Glomerular visceral epithelial cell (primary cell): Measurements from ENCODE around the gene LRRC14B.
"Not testable (repeated sequence)": the region's sequence is repeated elsewhere in the genome, so short reads cannot be mapped to it uniquely, and the experiment has no call there.

Experiments used
- DNase-seq: peaks from one replicate; pipeline ENCODE4 v3.0.0-alpha.2; 2016; ENCODE audit errors: extremely low spot score

LRRC14B gene

GRCh38 chr5:160173-160510 is 31.2 kb upstream of the LRRC14B start:
- DNase-seq: peak; percentile 77

- DNase-seq: no peak
These were observed 30.1 kb upstream of the LRRC14B start for GRCh38 chr5:160921-161802.

- no peak for DNase-seq
These were observed 29.5 kb upstream of the LRRC14B start for GRCh38 chr5:161803-162110.

- no peak for DNase-seq
These were observed 29.1 kb upstream of the LRRC14B start for GRCh38 chr5:162190-162564.

- no peak for DNase-seq
These were observed 28.5 kb upstream of the LRRC14B start for GRCh38 chr5:162565-163337.

- DNase-seq: no peak
These were observed 28.0 kb upstream of the LRRC14B start for GRCh38 chr5:163338-163620.

GRCh38 chr5:163841-164240 is 27.5 kb upstream of the LRRC14B start:
- no peak for DNase-seq

GRCh38 chr5:164244-164643 is 27.1 kb upstream of the LRRC14B start:
- no peak for DNase-seq

- not testable (repeated sequence) for DNase-seq
These were observed 26.5 kb upstream of the LRRC14B start for GRCh38 chr5:164783-165182.

- no peak for DNase-seq
These were observed 24.6 kb upstream of the LRRC14B start for GRCh38 chr5:166441-167372.

GRCh38 chr5:167511-167910 is 23.8 kb upstream of the LRRC14B start:
- no peak for DNase-seq

- peak; percentile 98 for DNase-seq
These were observed 23.2 kb upstream of the LRRC14B start for GRCh38 chr5:167982-168660.

GRCh38 chr5:169071-169727 is 22.1 kb upstream of the LRRC14B start:
- DNase-seq: peak; percentile 24

GRCh38 chr5:169728-170094 is 21.6 kb upstream of the LRRC14B start:
- DNase-seq: no peak

GRCh38 chr5:170971-171800 is 20.1 kb upstream of the LRRC14B start:
- no peak for DNase-seq

GRCh38 chr5:171801-172331 is 19.4 kb upstream of the LRRC14B start:
- DNase-seq: no peak

GRCh38 chr5:172421-172820 is 18.9 kb upstream of the LRRC14B start:
- no peak for DNase-seq

GRCh38 chr5:172841-173251 is 18.4 kb upstream of the LRRC14B start:
- no peak for DNase-seq

- no peak for DNase-seq
These were observed 17.7 kb upstream of the LRRC14B start for GRCh38 chr5:173392-174290.
